GM12875 (cell line): ENCODE measurements around the gene MAPK6.

Source experiments
- H3K4me3 ChIP-seq: one replicate; pipeline ENCODE4 v1.5.1; 2011; ENCODE audit warnings: low read depth, low read length, control low read depth
- CTCF ChIP-seq: IDR thresholded peaks from 2 replicates; pipeline ENCODE4 v1.5.1; 2011; ENCODE audit warnings: low read depth, mild to moderate bottlenecking, control low read depth, inconsistent platforms, low read length, moderate library complexity, borderline replicate concordance; ENCODE audit not compliant: insufficient read depth

The MAPK6 gene

GRCh38 chr15:52004806-52005205, 14.2 kb upstream of the MAPK6 start:
- no peak overlapping the region for H3K4me3 ChIP-seq
- no peak for TF ChIP-seq CTCF

DNA sequence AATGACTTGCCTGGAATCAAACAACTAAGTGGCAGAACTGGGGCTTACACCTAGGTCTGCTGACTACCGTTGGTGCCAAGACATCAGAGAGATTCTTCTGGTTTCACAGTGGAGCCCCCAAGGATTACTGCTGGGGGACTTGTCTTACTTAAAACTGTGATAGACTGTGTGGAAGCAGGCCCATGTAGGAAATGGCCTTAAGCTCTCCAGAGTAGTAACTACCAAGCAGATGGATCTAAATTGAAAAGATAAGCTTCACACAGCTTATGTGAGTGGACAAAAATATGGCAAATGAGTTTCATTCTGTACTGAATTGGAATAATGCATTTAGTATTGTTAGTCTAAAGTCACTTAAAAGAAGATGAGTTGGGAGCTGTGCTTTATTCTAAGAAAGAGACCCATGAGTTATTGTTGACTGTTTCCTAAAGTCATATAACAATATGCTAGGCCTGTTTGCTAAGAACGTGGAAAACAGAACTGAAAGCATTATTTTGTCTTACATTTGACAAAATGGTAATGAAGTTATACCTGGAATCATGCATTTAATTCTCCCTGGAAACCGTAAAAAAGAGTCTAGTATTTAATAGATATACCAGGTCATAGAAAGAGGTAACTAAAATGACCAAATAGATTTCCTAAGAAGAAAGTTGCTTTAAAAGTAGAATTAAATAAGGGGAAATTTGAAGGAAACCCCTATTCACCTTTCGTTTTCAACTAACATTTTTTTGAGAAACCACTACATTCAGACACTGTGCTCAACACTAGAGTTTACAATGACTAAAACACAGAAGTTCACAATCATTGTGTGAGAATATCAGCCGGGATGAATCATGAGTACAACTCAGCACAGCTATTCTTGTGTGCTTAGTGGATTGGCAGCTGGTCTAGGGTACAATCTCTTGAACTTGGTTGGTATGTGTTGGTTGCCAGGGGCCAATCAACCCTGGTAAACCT, 13.0 kb upstream of the MAPK6 start:
- no peak overlapping the region for H3K4me3 ChIP-seq
- TF ChIP-seq CTCF: no peak

DNA sequence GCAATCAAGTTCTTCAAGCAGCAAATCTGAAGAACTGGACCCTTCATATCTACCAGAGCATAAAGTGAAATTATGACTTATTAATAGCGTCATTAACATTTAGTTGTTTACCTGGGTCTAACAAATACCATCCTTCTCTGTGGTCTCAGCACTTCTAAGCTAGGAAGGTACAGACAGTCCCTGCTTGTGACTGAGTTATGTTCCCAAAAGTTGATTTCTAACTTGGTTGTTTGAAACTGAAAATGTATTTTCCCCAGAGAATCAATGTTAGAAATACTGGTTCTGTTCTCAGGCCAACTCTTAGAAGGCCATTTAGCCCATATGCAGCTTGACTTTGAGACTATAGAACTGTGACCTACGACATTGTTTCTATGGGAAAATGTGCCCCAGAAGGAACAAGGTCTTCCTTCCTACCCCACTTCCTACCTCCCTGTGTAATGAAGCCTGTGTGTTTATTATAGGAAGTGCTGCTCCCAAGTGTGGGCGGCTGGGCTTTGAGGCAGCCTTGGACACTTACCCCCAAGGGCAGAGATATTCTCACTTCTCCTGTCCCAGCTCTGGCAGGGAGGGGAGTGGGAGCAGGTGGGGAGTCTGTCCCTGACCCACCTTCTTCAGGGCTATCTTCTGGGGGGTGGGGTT, 12.2 kb upstream of the MAPK6 start:
- no peak overlapping the region for H3K4me3 ChIP-seq
- TF ChIP-seq CTCF: no peak

- no peak overlapping the region for H3K4me3 ChIP-seq
- TF ChIP-seq CTCF: no peak
Observed at GRCh38 chr15:52008359-52008697, 10.7 kb upstream of the MAPK6 start.

- TF ChIP-seq CTCF: no peak
- no peak overlapping the region for H3K4me3 ChIP-seq
Observed at GRCh38 chr15:52008698-52009434, 10.2 kb upstream of the MAPK6 start.

DNA sequence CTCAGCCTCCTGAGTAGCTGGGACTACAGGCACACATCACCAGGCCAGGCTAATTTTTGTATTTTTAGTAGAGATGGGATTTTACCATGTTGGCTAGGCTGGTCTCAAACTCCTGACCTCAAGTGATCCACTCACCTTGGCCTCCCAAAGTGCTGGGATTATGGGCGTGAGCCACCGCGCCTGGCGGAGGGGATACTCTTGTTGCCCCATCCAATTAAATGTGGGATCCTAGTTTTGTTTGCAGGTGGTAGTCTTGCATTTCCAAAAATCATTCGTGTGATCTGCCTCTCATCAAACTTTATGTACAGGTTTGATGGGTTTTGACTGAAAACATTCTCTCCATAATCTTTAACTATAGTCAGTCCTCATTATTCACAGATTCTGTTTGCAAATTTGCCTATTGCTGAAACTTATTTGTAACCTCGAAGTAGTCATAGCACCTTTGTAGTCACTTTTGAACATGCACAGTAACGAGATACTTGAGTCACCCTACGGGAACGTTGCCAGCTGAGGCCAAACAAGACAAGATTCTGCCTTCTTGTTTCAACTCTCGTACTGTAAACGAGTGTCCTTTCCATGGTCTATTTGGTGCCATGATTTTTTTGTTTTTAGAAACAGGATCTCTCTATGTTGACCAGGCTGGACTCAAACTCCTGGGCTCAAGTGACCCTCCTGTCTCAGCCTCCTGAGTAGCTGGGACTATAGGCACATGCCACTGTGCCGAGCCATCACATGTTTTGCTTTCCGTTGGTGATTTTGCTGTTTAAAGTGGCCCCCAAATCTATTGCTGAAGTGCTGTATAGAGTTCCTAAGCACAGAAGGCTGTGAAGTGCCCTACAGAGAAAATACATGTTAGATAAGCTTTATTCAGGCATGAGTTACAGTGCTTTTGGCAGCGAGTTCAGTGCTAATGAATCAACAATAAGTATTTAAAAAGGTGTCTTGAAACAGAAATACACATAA, 8.1 kb upstream of the MAPK6 start:
- TF ChIP-seq CTCF: no peak
- H3K4me3 ChIP-seq: no peak overlapping the region
